ENCODE results near the gene PCED1A. TPM values are rescaled to one million over a fixed set of nuclear protein-coding genes. Genes with fewer than 3 reads are reported as not detected.

PCED1A gene
- total and polyA plus RNA-seq, 2 donors (not counting 3 experiments of a cell fraction or from before 2014, with no cell fraction given): 20.1 to 32.0 TPM

GRCh38 chr20:2797136-2797983 lies 43.1 kb downstream of the PCED1A start:
- no TSS peak for BruUV-seq (replicated peaks)
- FAIRE-seq (no peak), DNase-seq (ENCODE audit: low read depth, low spot score) (no peak)
- no peak overlapping the region for H3K27ac ChIP-seq (ENCODE audit: insufficient read depth, low read depth, low read length)
- CTCF ChIA-PET: interaction anchor here (2.7 kb wide), 1 partner anchor 55 kb away, joined by 7 read pairs; no protein-coding TSS in a partner anchor
- peaks cover 23 to 29% of the 10 kb centered on the region in 2 experiments for H3K27me3 ChIP-seq (ENCODE audit: control insufficient read depth in 2 of 2, insufficient read depth in 2 of 2, low read length in 2 of 2)
- no peaks in the 10 kb centered on the region for H3K36me3 ChIP-seq (ENCODE audit: control insufficient read depth in 2 of 2, extremely low read depth in 1 of 2, insufficient read depth in 2 of 2, low read length in 2 of 2)
- intact Hi-C loops (cut with micrococcal nuclease): no loop called here
- no peaks in the 10 kb centered on the region for H4K20me1 ChIP-seq (replicated peaks; ENCODE audit: control insufficient read depth, extremely low read depth, insufficient read depth, low read length)
- TF ChIP-seq EZH2 (IDR thresholded peaks at IDR 0.05; ENCODE audit: borderline replicate concordance, low read depth, low read length, severe bottlenecking) (no peak), CTCF (IDR thresholded peaks at IDR 0.05; ENCODE audit: extremely low read depth in 1 of 2, insufficient read depth in 1 of 2, low read depth in 1 of 2, low read length in 2 of 2) (no peak), POLR2A (IDR thresholded peaks at IDR 0.05; ENCODE audit: low read depth, low read length) (no peak), JUN (IDR thresholded peaks at IDR 0.05; ENCODE audit: borderline replicate concordance, insufficient read depth, insufficient read length, low read depth) (no peak), MYC (IDR thresholded peaks at IDR 0.05; ENCODE audit: low read depth, low read length) (no peak), FOS (IDR thresholded peaks at IDR 0.05; ENCODE audit: borderline replicate concordance, insufficient read depth, low read length) (no peak), MAX (IDR thresholded peaks at IDR 0.05; ENCODE audit: insufficient read depth, insufficient read length) (no peak), GATA2 (IDR thresholded peaks at IDR 0.05; ENCODE audit: insufficient read depth, insufficient read length, low read depth, low read length) (no peak), POLR2AphosphoS5 (IDR thresholded peaks at IDR 0.05; ENCODE audit: insufficient read depth, low read depth, low read length) (no peak)
- POLR2A ChIA-PET: no interaction called here
- H3K9me3 ChIP-seq (replicated peaks; ENCODE audit: control insufficient read depth, insufficient read depth, low read length): no peaks in the 10 kb centered on the region
- H3K4me1 ChIP-seq (ENCODE audit: control insufficient read depth, extremely low read depth, insufficient read depth, low read length): peaks cover 6% of the 10 kb centered on the region
- no peak overlapping the region for H3K9ac ChIP-seq (replicated peaks; ENCODE audit: extremely low read depth, insufficient read depth, low read length)
- H3K4me2 ChIP-seq (ENCODE audit: insufficient read depth, low read length): no peak overlapping the region
- H3K79me2 ChIP-seq (ENCODE audit: control insufficient read depth, insufficient read depth, low read length): no peaks in the 10 kb centered on the region
- dilution Hi-C loops (cut with MboI; ENCODE audit: extremely low pct_ligation_motif_present, low sequenced_read_pairs): no loop called here
- H3K9me1 ChIP-seq (replicated peaks; ENCODE audit: control insufficient read depth, extremely low read depth, insufficient read depth, low read length): no peaks in the 10 kb centered on the region
- H2AFZ ChIP-seq (ENCODE audit: low read depth, low read length): no peak overlapping the region
- H3K4me3 ChIP-seq (replicated peaks in 1 of 3; ENCODE audit: insufficient read depth in 1 of 3, low read depth in 1 of 3, low read length in 3 of 3): no peak overlapping the region

Data from endothelial cell of umbilical vein (primary cell).